Measurements from ENCODE around the gene SAYSD1.

The SAYSD1 gene

DNA sequence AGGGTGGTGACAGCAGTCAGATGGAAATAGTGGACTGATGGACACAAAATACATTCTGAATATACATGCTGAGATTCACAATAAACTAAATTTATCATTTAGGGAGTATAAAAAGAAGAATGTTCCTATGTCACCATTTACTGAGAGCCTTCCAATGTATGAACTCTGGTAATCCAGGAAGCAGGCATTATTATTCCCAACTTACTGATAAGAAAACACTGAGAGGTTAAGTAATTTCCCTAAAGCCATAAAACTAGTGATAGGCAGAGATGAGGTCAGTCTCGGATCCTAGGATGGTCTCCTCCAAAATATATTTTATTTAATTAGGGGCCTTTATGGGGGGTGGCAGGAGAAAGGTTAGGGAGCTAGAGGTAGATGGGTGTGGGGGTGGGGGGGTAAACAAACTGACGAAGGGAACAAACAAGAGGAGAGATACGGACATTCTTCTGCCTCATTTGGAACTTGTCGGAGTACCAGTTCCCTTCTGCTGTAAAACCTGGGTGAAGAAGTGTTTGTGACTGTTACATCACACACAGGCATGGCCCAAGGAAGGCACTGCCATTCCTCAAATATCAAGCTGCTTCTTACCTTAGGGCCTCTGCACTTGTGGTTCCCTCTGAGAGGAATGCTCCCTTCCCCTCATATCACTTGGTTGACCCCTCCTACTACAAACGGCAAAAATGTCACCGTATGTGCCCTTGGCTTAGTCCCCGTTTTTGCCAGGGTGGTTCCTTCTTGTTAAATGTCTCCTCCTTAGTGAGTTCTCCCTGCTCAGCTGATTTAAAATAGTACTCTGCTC is 6.7 kb downstream of the SAYSD1 start:
- no peak for DNase-seq (ENCODE audit: low spot score)

DNA sequence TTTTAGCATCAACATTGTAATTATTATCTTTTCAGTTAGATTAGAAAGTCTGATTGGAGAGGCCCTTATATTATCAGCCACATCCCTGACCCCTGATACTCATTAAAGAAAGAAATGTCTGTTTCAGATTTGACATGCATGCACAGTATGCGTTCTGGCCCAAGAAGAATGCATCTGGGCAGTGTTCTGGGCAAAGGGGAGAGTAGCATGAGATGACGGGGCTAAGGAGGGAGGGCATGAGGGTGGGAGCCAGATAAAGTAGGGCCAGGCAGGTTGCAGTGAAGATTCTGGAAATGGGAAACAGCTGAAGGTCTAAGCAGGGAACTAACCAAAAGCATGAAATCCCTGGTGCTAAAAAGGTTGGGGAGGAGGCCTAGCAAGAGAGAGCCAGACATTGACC is 7.3 kb downstream of the SAYSD1 start:
- no peak for DNase-seq (ENCODE audit: low spot score)

DNA sequence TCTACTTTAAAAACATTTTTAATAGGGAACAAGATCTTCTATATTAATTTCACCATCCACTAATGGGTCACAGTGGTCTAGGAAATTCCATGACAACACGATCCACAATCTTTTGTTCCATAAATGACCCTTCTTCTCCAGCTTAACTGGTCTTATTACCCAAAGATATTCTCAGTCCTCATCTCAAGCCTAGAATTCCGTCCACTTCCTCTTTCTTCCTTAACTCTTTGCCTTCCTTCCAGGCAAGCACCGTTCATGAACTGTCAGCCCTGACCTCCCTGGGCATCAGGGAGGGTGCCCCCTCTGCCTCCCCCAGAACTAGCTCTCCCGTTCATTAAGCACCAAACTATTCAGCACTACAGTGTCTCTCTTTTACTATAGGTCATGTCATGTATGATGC is 8.0 kb downstream of the SAYSD1 start:
- no peak for DNase-seq (ENCODE audit: low spot score)

DNA sequence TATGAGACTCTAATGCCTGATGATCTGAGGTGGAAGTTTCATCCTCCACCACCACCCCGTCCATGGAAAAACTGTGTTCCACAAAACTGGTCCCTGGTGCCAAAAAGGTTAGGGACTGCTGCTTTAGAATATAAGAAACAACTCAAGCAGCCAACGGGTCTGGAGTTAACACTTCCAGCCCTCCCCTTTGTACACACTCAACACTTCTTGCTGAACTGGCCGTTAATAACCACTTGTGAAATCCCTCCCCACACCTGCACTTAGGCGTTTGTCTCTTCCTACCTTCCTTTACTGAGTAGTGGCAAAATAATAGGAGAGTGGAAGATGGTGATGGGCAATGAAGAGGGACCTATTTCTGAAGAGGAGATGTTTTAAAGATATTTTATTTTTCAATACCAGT is 10.5 kb downstream of the SAYSD1 start:
- DNase-seq (ENCODE audit: low spot score): no peak

DNA sequence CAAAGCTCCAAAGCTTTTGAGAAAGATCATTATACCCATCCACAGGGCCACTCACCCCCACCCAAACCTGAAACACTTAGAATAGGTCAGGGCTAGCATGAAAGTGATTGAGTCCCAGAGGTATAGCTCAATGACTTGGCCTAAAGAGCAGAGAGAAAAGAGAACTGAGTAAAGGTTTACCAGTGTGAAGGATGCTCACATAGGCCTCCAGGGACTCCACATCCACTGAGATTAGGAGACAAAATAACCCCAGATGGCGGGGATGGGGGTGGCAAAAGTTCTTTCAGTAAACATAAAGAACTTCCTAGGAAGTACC is 12.2 kb downstream of the SAYSD1 start:
- no peak for DNase-seq (ENCODE audit: low spot score)

DNA sequence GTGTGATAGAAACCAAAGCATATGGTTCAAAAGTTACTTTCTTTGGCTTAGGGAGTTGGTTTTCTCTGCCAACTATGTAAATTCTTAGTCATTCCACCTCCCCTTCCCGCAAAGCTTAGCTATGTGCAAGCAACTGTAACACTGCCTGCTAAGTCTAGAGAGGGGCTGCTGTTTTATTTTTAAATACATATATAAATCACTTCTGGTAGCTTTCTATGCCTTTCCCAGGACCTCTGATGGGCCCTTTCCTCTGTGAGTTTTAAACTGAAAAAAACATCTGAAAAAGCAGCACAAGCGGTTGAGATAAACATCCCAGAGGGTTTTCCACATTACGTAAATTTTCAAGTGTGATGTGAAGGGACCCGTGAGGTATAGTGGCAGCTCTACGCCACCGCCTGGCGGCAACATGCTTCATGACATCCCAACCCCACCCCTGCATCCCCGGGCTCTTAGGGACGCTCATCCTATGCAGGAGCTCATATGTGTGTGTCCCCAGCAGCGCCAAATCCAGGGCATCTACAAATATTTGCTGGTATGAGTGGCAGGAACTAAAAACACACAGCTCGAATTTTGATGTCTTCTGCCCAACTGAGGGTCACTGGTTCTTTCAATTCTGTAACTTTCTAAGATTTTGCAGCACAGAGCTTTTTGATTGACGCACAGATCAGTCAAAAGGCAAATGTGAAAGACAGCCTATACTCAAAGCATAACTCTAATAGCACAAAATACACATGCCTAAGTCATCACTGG is 12.7 kb downstream of the SAYSD1 start:
- DNase-seq (ENCODE audit: low spot score): no peak

DNA sequence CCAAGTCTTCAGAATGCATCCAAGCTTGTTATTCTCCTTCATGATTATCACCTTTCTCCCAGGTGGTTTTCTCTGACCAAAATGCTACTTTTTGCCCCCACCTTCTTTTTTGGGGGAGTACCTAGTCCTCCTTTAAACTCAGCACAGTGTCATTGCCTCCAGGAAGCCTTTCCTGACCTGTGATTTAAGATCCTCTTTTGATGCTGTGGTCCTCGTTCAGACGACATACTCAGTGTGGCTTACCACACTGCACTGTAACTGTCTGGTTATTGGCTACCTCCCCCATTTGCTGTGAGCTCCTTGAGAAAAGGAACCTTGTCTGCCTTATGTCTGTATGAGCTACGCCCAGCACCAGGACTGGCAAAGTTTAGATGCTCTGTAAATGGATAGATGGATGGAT is 14.6 kb downstream of the SAYSD1 start:
- no peak for DNase-seq (ENCODE audit: low spot score)

DNA sequence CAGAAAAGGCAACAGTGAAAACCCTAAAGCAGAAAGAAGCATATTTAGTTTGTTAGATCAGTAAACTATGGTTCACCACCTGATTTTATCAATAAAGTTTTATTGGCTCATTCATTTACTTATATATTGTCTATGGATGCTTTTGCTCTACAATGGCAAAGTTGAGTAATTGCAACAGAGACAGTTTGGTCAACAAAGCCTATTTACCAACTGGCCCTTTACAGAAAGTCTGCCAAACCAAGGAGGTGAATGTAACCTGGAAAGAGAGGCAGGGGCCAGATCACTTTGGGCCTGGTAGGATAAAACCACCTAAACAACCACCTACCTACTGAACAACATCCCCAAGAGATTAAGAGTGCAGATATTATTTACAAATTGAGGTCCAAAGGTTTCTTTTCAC is 19.4 kb downstream of the SAYSD1 start:
- DNase-seq (ENCODE audit: low spot score): no peak

DNA sequence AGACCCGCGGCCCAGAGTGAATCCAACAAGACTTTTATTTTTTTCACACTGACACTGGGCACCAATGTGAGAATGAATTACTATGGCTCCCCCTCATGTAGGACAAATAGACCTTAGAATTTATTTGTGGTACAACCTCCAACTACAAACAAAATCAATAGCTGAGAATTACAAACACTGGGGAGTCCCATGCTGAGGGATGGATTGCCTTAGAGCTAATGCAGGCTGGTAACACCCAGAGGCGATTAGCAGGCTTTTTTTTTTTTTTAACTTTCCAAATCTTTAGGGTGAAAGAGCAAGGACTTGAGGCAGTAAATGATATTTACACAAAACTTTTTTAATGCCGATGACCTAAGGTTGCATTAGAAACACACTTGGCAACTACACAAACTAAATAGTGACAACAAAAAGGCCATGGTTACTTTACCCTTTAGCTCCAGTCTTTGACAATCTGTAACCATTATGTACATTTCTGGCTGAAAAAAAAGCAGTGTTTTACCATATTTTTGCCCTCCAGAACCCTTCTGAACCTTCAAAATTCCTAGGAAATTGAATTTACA is 21.8 kb downstream of the SAYSD1 start:
- DNase-seq (ENCODE audit: low spot score): no peak

DNA sequence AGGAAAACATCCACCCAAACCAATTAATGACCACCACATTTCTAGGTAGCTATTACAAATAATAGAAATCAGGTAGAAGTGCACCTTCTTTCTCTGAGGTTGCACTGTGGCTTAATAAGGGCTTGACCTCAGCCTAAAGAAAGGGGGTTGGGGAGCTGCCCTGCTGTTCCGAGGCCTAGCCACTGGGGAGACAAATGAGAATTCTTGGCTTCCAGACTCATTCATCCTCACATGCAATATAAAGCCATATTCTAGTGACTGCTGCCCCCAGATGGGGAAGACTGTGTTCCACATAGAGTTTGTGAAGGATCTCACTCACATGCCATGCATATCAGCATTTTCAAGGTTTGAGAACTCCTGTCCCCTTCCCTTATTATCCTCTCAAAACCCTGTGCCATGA is 22.9 kb downstream of the SAYSD1 start:
- DNase-seq (ENCODE audit: low spot score): no peak

DNA sequence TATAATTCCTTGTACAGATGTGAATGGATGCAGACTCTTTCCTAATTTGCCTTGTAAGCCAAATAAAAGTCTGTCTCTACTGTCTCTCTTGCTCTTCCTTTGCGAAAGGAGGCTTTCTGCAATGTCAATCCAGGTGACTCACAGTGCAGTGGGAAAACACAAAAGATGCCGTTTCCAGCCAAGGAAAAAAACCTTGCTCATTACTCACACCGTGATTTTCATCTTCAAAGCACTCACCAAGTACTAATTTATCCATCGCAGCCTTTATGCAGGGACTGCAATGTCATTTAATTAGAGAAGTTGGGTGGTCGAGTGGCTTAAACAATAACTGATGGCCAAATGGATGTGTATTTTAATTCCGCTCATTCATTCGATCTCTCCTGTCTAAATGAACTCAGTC is 23.8 kb downstream of the SAYSD1 start:
- no peak for DNase-seq (ENCODE audit: low spot score)

DNA sequence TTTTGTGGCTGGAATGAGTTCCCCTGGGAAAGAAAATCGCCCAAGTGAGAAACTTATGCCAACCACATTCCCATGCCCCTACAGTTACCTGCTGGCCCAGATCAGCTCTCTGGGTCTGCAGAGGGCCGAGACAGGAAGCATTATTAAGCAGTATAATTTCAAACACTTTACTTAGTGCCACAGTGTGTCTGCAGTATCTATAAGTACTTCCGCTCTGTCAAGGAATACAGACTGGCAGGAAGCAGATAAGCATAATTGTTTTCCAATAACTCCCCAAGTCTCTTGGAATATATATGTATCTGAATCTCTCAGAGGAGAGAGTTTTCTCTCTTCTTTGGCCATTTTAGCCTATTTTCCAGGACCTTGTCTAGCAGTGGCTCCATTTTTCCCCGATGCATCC is 24.9 kb downstream of the SAYSD1 start:
- DNase-seq (ENCODE audit: low spot score): no peak

DNA sequence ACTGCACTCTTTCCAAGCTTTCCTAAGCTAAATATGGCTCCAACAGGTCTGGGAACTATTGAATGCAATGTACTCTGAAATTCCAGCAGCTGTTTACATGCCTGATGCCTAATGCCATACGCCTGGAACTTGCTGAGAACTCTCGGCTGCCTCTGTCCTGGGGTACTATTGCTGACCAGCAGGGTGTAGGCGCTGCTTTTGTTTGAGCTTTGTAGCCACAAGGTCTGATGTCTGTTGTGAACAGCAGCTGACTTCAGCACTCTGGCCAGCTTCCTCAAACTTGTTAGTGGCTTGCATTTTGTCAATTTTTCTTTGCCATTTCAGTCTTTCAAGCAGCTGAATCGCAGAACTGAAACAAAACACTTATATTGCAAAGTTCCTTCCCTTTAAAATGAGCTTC is 26.7 kb downstream of the SAYSD1 start:
- no peak for DNase-seq (ENCODE audit: low spot score)

DNA sequence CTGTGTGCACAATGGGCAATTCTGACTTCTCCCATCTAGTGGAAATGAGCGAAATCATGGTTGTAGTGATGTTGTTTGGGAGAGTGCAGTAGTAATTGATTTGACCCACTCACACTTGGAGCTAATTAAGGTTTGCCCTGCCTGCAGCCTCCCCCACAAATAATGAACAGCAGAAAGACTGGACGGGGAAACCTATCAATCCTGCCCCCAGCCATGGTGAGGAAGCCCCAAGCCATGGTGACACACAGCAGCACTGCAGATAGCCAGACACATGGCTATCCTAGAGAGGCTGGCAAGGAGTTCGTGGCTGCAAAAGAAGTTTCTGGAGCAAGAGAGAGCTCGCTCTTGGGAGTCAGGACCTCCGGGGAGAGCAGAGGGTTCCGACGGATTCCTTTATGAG is 27.8 kb downstream of the SAYSD1 start:
- no peak for DNase-seq (ENCODE audit: low spot score)

DNA sequence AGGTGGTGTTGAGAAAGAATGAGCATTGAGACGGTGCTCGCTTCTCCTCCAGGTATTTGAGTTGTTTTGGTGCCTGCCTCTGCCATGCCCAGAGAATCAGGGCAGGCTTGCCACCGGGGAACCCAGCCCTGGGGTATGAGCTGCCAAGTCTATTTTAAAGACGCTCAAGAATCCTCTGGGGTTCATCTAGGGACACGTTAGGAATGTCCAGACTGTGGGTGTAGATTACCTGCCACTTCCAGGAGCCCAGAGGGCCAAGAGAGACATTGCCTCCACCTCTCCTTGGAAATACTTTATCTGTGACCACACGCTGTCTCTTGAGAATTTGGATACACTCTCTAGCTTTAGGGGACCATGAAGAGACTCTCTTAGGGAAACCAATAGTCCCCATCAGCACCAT is 28.3 kb downstream of the SAYSD1 start:
- no peak for DNase-seq (ENCODE audit: low spot score)

DNA sequence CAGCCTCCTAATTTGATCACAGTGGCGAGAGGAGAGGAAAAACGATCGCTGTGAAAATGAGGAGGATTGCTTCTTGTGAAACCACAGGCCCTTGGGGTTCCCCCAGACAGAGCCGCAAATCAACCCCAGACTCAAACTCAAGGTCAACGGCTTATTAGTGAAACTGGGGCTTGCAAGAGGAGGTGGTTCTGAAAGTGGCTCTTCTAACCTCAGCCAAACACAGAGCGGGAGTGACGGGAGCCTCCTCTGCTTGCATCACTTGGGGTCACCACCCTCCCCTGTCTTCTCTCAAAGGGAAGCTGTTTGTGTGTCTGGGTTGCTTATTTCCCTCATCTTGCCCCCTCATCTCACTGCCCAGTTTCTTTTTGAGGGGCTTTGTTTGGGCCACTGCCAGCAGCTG is 28.7 kb downstream of the SAYSD1 start:
- DNase-seq (ENCODE audit: low spot score): no peak

DNA sequence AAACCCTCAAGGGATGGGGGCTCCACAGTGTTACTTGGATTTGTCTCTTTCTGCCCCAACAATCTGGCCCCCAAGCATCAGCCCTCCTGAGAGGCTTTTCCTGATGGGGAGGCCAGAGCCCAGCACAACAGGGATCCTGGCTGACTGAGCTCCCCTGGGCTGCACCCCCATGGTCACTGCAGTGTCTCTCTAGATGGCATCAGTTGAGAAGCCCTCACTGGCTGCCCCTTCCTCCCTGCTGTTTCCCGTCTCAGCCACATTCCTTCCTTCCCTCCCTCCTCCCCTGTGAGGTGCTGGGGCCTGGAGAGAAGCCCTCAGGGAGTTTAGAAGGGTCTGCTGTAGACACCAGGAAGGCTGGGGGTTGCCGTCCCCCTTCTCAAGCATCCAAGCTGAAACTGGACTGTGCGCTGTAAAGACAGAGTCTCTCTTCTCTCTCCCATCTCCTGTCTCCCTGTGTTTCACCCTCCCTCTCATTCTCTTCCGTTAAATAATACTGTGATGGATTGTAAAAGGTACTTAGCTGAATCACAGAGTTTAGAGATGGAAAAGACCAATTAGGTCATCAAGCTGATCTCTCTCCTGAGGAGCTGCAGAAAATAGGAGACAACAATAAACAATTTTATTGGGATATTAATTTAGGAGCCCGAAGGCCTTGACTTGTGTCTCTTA is 29.7 kb downstream of the SAYSD1 start:
- DNase-seq (ENCODE audit: low spot score): no peak

DNA sequence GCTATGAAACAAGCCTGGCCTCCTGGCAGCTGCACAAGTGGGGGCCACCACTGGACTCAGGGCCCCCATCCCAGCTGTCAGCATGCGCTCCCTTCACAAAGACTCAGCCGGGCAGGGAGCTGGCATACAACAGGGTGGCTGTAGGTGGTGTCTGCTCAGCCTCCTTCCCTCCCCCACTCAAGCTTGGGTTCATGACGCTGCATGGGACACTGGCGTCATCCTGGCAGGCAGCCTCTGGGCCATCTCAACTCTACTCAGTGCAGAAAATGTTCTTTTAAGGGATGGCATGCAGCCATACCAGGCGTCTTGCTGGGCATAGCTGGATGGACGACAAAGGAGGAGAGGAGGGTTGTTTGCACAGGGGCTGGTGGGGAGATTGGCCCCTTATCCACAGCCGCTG is 30.5 kb downstream of the SAYSD1 start:
- DNase-seq (ENCODE audit: low spot score): no peak

DNA sequence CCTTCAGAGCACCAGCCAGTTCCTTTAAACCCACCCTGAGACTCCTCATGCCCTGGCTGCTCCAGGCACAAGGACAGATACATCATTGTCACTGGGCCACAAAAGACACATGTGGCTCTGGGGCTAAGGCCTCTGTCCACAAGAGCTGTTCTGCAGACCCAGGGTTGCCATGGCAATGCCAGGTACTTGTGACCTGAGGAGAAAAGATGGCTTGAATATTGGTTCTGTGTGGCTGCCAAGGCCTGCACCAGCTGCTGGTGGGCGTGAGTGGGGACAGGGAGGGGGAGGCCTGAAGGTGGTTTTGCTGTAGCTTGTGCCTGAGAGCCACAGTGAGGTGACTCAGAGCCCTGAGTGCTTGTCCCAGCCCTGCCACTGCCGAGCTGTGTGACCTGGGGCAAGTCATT is 31.8 kb downstream of the SAYSD1 start:
- DNase-seq (ENCODE audit: low spot score): peak; percentile 7

DNA sequence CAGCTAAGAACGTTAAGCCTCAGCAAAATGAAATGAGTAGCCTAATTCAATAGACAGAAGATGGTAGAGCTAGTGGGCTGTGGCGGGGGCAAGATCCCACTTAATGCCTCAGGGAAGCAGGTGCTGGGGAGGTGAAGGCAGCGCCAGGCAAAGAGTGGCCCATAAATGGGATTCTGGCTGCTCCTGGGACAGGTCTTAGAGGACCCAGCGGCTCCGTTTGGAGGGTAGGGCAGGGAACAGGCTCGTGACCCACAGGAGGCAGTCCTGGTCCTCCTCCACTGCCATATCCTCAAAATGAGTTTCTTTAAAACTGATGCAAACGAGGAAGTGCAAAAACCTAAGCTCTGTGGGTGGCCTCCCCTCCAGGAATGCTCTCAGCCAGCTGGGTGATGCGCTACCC is 32.7 kb downstream of the SAYSD1 start:
- no peak for DNase-seq (ENCODE audit: low spot score)

DNA sequence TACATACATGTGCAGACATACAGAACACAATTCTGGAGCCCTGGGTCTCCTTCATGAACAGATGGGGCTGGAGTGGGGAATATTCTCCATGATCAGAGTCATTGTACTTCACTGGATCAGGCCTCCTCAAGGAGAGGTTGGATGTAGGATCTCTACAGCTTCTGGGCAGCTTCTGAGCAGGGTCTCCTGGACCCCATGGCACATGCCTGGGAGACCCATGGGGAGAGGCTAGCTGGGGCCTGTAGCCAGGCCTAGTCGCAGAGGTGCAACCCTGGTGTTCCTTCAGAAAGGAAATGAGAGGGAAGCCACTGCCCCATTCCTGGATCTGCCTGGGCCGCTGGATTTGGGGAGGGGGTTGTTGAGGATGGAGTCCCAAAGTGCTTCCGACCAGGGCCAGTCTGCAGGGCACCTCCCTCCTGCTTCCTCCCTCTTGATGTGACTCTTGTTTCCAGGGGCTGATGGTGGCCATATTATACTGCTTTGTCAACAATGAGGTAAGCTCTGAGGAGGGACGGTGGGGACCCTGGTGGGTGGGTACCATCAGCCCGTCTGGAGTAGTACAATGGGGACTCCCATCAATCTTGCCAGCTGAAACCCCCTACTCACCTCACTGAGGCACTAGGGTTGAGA is 34.6 kb downstream of the SAYSD1 start:
- no peak for DNase-seq (ENCODE audit: low spot score)

All from SK-N-DZ (cell line).